Endothelial cell of umbilical vein (primary cell): ENCODE measurements around the gene GPR25. TPM values are rescaled to one million over a fixed set of nuclear protein-coding genes. Genes with fewer than 3 reads are reported as not detected.

Experiments used
- BruUV-seq: library from RNA; stranded (reverse); fragments of 400-500 nt; replicated peaks from 2 replicates; lab custom pipeline; 2021; lab: Mats Ljungman, UMichigan
- CTCF ChIA-PET: fragments of 300-600, 350-600 bp; sonication (Branson Sonifier 250); formaldehyde crosslinking; loops from one replicate; lab custom pipeline; 2021; ENCODE audit warnings: antibody characterized with exemption, inconsistent platforms; lab: Charles Lee
- POLR2A ChIA-PET: fragments of 300-600, 350-600 bp; sonication (Branson Sonifier 250); formaldehyde crosslinking; loops from one replicate; lab custom pipeline; 2021; ENCODE audit warnings: antibody characterized with exemption, inconsistent platforms; lab: Charles Lee
- DNase-seq: peaks from one replicate; pipeline ENCODE4 v3.0.0-alpha.2; 2011; ENCODE audit warnings: low read depth, low spot score
- FAIRE-seq: peaks from 2 replicates; lab custom pipeline; 2011; peaks lifted over from hg19 to GRCh38; lab: Jason Lieb, UNC
- H2AFZ ChIP-seq: 2 replicates; pipeline ENCODE4 v1.6.0; 2012; ENCODE audit warnings: low read depth, low read length, control low read depth, inconsistent platforms
- H3K27ac ChIP-seq: 2 replicates; pipeline ENCODE4 v1.5.1; 2011; ENCODE audit warnings: low read depth, mild to moderate bottlenecking, control low read depth, low read length, moderate library complexity; ENCODE audit not compliant: insufficient read depth
- H3K27me3 ChIP-seq, 2 experiments: 2 replicates each; pipeline versions ENCODE4 v1.6.0 to v1.6.1; 2011; ENCODE audit warnings: low read length in 2 of 2, mixed read lengths in 1 of 2; ENCODE audit not compliant: control insufficient read depth in 2 of 2, insufficient read depth in 2 of 2
- H3K36me3 ChIP-seq, 2 experiments: 2 replicates in 1 of 2; 3 replicates in 1 of 2; pipeline ENCODE4 v1.5.1; 2011; ENCODE audit warnings: low read length in 2 of 2, mild to moderate bottlenecking in 1 of 2, moderate library complexity in 1 of 2; ENCODE audit not compliant: control insufficient read depth in 2 of 2, insufficient read depth in 2 of 2; ENCODE audit errors: extremely low read depth in 1 of 2
- H3K4me1 ChIP-seq: 3 replicates; pipeline ENCODE4 v1.5.1; 2011; ENCODE audit warnings: mild to moderate bottlenecking, low read length; ENCODE audit not compliant: control insufficient read depth, insufficient read depth; ENCODE audit errors: extremely low read depth
- H3K4me2 ChIP-seq: 2 replicates; pipeline ENCODE4 v1.6.1; 2011; ENCODE audit warnings: low read length, control low read depth, mixed read lengths; ENCODE audit not compliant: insufficient read depth
- H3K4me3 ChIP-seq, 3 experiments: fragments of 200-600 bp in 1 of 3; sonication (generic), shearing (Covaris generic) in 1 of 3; replicated peaks in 1 of 3; 2 replicates each; pipeline ENCODE4 v1.5.1; 2011 to 2016; ENCODE audit warnings: control low read depth in 3 of 3, low read length in 3 of 3, mild to moderate bottlenecking in 2 of 3, inconsistent platforms in 1 of 3, low read depth in 1 of 3, moderate library complexity in 1 of 3; ENCODE audit not compliant: insufficient read depth in 1 of 3
- H3K79me2 ChIP-seq: 2 replicates; pipeline ENCODE4 v1.6.0; 2012; ENCODE audit warnings: low read length, inconsistent platforms; ENCODE audit not compliant: control insufficient read depth, insufficient read depth
- H3K9ac ChIP-seq: replicated peaks from 2 replicates; pipeline ENCODE3; 2011; ENCODE audit warnings: low read length, control low read depth; ENCODE audit not compliant: insufficient read depth; ENCODE audit errors: extremely low read depth
- H3K9me1 ChIP-seq: replicated peaks from 3 replicates; pipeline ENCODE4 v1.6.0; 2011; ENCODE audit warnings: mild to moderate bottlenecking, low read length; ENCODE audit not compliant: control insufficient read depth, insufficient read depth; ENCODE audit errors: extremely low read depth
- H3K9me3 ChIP-seq: replicated peaks from 2 replicates; pipeline ENCODE4 v1.5.1; 2012; ENCODE audit warnings: low read length, inconsistent platforms; ENCODE audit not compliant: control insufficient read depth, insufficient read depth
- H4K20me1 ChIP-seq: replicated peaks from 2 replicates; pipeline ENCODE3; 2011; ENCODE audit warnings: mild to moderate bottlenecking, low read length; ENCODE audit not compliant: control insufficient read depth, insufficient read depth; ENCODE audit errors: extremely low read depth
- CTCF ChIP-seq, 2 donors: IDR thresholded peaks; 1 replicate in 1 of 2; 2 replicates in 1 of 2; pipeline ENCODE4 v1.5.1; 2011; ENCODE audit warnings: low read length in 2 of 2, mild to moderate bottlenecking in 2 of 2, moderate library complexity in 2 of 2, control low read depth in 1 of 2, inconsistent platforms in 1 of 2, low read depth in 1 of 2; ENCODE audit not compliant: insufficient read depth in 1 of 2; ENCODE audit errors: extremely low read depth in 1 of 2
- EZH2 ChIP-seq: IDR thresholded peaks from 2 replicates; pipeline ENCODE4 v1.6.1; 2012; ENCODE audit warnings: borderline replicate concordance, low read depth, mild to moderate bottlenecking, moderate library complexity, low read length, inconsistent platforms; ENCODE audit not compliant: severe bottlenecking
- FOS ChIP-seq: IDR thresholded peaks from 2 replicates; pipeline ENCODE4 v1.6.1; 2011; ENCODE audit warnings: mild to moderate bottlenecking, low read length, moderate library complexity, borderline replicate concordance; ENCODE audit not compliant: insufficient read depth
- GATA2 ChIP-seq: IDR thresholded peaks from 2 replicates; pipeline ENCODE4 v1.7.0; 2011; ENCODE audit warnings: low read depth, mild to moderate bottlenecking, moderate library complexity, mixed read lengths, low read length; ENCODE audit not compliant: insufficient read length, insufficient read depth
- JUN ChIP-seq: IDR thresholded peaks from 2 replicates; pipeline ENCODE4 v1.6.1; 2011; ENCODE audit warnings: borderline replicate concordance, low read depth; ENCODE audit not compliant: insufficient read length, insufficient read depth
- MAX ChIP-seq: IDR thresholded peaks from 2 replicates; pipeline ENCODE4 v1.6.1; 2011; ENCODE audit not compliant: insufficient read depth, insufficient read length
- MYC ChIP-seq: IDR thresholded peaks from one replicate; pipeline ENCODE4 v1.6.1; 2011; ENCODE audit warnings: mild to moderate bottlenecking, low read depth, low read length
- POLR2A ChIP-seq: IDR thresholded peaks from 2 replicates; pipeline ENCODE4 v1.6.1; 2012; ENCODE audit warnings: low read depth, mild to moderate bottlenecking, control low read depth, low read length
- POLR2AphosphoS5 ChIP-seq: IDR thresholded peaks from 2 replicates; pipeline ENCODE4 v1.6.1; 2012; ENCODE audit warnings: low read depth, mild to moderate bottlenecking, control low read depth, low read length, moderate library complexity; ENCODE audit not compliant: insufficient read depth
- dilution Hi-C: fragments of 300-500 bp; cut with MboI; formaldehyde crosslinking; loops from one replicate; pipeline ENCODE4 v1.15.0; 2019; ENCODE audit warnings: low sequenced_read_pairs; ENCODE audit not compliant: extremely low pct_ligation_motif_present
- intact Hi-C: fragments of 100-400 bp; cut with micrococcal nuclease; formaldehyde crosslinking; loops from one replicate; pipeline ENCODE4 v1.10.0; 2022
- polyA plus RNA-seq, 4 experiments: library from polyadenylated mRNA; depleted of rRNA in 3 of 4; stranded (reverse) in 3 of 4; unstranded in 1 of 4; fragments of >200 nt; gene quantifications; 2 replicates each; pipeline versions ENCODE4 v1.2.1 to v1.2.3, GENCODE V29; 2011 to 2012; ENCODE audit warnings: missing spikeins in 1 of 4
- total RNA-seq: library from RNA; stranded (reverse); gene quantifications from 2 replicates; pipeline ENCODE4 v1.2.3, GENCODE V29; 2021

Gene GPR25
- total and polyA plus RNA-seq, 2 donors (not counting 3 experiments of a cell fraction or from before 2014, with no cell fraction given): not detected

GRCh38 chr1:200918006-200918405, 45.2 kb downstream of the GPR25 start:
- no peaks in the 10 kb centered on the region for H4K20me1 ChIP-seq
- BruUV-seq: no TSS peak
- no peak overlapping the region for H3K4me2 ChIP-seq
- TF ChIP-seq FOS (no peak), EZH2 (no peak), POLR2AphosphoS5 (no peak), JUN (no peak), GATA2 (no peak), POLR2A (no peak), MAX (no peak)
- no peak overlapping the region for H3K27ac ChIP-seq
- DNase-seq: no peak
- H3K36me3 ChIP-seq: no peaks in the 10 kb centered on the region
- dilution Hi-C loops (no loop called here), intact Hi-C loops (no loop called here)
- H2AFZ ChIP-seq: no peak overlapping the region
- no peaks in the 10 kb centered on the region for H3K9me3 ChIP-seq
- FAIRE-seq: no peak
- CTCF ChIA-PET: no interaction called here
- no peaks in the 10 kb centered on the region for H3K79me2 ChIP-seq
- H3K4me3 ChIP-seq: no peak overlapping the region
- no peaks in the 10 kb centered on the region for H3K4me1 ChIP-seq
- H3K9ac ChIP-seq: no peak overlapping the region
- no peaks in the 10 kb centered on the region for H3K27me3 ChIP-seq
- POLR2A ChIA-PET: no interaction called here
- H3K9me1 ChIP-seq: no peaks in the 10 kb centered on the region

DNA sequence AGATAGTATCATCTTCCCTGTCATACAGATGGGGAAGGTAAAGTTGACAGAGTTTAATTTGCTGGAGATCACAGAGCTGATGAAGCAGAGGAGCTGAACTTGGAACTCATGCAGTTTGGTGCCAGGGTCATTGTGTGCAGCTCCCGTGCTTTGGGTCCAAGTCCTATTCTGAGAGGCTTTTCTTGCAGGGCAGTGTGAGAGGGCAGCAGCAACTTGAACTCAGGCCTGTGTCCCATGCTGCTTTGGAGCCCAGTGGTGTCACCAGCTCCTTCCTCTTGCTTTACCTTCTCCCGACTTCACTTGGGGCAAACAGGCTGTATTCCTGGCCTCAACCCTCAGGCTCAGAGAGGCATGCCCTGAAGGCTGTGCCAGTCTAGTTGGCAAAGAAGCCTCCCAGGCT, 46.6 kb downstream of the GPR25 start:
- Histone ChIP-seq H3K9me1 (no peaks in the 10 kb centered on the region), H3K36me3 (no peaks in the 10 kb centered on the region), H3K27me3 (no peaks in the 10 kb centered on the region), H3K4me1 (no peaks in the 10 kb centered on the region), H3K4me2 (no peak overlapping the region), H3K9ac (no peak overlapping the region), H4K20me1 (no peaks in the 10 kb centered on the region), H3K79me2 (no peaks in the 10 kb centered on the region), H2AFZ (no peak overlapping the region), H3K4me3 (no peak overlapping the region), H3K9me3 (no peaks in the 10 kb centered on the region), H3K27ac (no peak overlapping the region)
- CTCF ChIA-PET: no interaction called here
- POLR2A ChIA-PET: no interaction called here
- DNase-seq: no peak
- no peak for TF ChIP-seq MYC
- no peak for TF ChIP-seq MAX
- no peak for TF ChIP-seq POLR2AphosphoS5
- TF ChIP-seq GATA2: no peak
- no peak for TF ChIP-seq POLR2A
- no peak for TF ChIP-seq FOS
- TF ChIP-seq CTCF (IDR thresholded peaks at IDR 0.05; ENCODE audit: extremely low read depth in 1 of 2, insufficient read depth in 1 of 2, low read depth in 1 of 2, low read length in 2 of 2): no peak
- no peak for TF ChIP-seq JUN
- no peak for TF ChIP-seq EZH2
- FAIRE-seq: no peak
- intact Hi-C loops: no loop called here
- dilution Hi-C loops: no loop called here
- BruUV-seq: no TSS peak
